NCI-H2196 (cell line): Measurements from ENCODE around the gene MAP3K2.

Experiments used
- DNase-seq: peaks from one replicate; lab custom pipeline; 2025; ENCODE audit not compliant: unreplicated experiment; lab: John Stamatoyannopoulos, UW

Gene MAP3K2

DNA sequence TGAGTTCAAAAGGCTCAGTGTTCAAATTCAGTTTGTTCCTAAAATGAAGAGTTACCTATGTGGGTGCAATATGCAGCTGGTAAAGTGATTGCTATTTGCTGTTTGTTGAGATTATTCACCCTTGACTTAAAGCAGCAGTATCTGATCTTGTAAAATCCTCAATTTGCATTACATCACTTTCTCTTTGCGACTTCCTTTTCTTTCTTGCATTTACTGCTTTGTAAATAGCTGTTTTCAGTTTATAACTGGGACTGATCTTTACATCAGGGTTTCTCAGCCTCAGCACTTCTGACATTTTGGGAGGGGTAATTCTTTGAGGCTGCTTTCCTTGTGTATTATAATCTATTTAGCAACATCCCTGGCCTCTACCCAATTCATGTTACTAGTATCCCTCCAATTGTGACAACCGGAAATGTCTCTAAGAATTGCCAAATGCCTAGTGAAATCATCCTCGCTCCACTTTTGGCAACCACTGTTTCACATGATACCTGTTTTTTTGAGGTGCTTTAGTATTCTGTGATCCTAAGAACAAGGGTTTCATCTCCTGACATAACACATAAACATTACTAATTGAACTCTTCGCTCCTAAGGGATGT lies 81.7 kb downstream of the MAP3K2 start:
- DNase-seq = no peak

DNA sequence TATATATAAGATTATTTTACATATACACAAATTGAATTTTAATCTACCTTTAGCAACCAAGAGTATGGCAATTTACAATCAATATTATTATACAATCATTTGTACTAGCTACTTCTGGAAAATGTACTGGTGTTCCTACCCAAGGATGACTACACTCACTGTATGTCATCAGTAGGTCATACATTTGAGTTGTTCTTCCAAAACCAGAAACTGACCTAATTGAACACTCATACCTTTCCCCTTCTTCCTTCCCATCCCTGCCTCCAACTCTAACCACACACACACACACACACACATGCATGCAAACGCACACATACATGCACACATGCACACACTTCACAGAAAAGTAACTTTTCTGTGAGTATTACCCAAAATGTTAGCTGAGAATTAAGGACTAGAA lies 85.6 kb downstream of the MAP3K2 start:
- no peak for DNase-seq

DNA sequence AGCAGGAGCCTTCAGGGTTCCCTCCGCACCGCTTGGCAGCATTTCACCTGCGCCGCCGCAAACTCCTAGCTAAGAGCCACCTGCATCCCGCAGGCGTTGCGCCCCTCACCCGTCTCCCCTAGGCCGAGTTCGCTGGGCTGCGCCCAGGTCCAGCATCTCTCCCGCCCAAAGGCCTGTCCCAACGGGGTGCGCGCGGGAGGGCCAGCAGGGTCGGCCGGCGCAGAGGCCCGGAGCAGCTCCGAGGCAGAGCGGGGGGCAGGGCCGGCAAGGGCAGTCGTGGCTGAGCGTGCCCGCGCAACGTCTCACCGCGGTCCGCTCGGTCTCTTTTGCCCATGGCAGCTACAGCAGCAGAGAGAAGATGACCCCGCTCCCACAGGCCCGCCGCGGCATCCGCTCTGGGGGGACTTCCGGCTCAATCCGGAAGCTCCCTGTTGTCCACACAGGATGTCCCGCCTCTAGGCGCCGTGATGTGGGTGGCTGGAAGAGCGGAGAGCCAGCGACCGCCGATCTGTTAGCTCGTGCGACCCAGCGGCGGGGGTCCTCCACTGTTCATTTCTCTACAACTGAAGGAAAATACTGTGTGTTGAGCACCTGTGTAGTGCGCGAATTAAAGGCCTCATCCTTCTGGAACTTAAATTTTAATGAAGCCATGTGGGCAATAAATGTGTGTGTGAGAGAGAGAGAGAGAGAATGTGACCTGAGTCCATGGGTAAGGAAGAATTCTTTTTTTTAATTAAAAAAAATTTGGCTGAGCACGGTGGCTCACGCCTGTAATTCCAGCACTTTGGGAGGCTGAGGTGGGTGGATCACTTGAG lies 93.8 kb downstream of the MAP3K2 start, which contains the start of gene ERCC3:
ERCC3 (minus strand) TSS at position 397 of the 815 bp plus-strand sequence; CDS start at position 334, 63 bp downstream.
- peak; percentile 82 for DNase-seq

DNA sequence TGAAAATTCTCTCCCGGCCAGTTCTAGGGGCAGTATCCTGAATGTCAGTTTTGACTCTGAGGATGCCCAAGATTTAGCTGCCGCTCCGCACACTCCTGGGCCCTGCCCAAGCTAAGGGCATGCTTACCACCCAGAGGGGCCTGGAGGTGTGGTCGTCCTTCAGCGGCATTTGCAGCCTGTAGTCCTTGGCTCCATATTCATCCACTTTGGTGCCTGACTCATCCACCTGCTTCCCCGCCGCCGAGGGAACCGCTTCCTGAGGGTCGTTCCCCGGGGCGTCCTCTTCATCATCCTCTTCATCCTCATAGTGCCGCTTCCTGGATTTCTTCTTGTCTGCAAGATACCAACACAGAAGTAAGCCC lies 94.4 kb downstream of the MAP3K2 start:
- DNase-seq = no peak

DNA sequence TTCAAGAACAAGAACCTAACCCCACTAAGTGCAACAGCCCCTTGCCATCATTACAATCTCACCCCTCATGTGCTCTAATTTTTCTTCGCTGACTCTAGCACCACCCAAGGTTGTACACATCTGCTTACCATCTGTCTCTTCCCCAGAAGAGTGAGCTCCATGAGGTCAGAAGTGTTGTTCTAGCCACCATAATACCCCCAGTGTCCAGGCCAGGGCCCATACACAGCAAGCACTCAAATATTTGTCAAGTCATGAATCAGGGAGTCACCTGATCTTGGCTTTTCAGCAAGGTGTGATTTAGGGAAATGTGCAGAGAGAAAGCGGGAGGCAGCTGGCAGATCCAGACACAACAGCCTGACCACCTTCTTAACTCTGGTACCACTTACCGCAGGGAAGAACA lies 99.5 kb downstream of the MAP3K2 start:
- no peak for DNase-seq

DNA sequence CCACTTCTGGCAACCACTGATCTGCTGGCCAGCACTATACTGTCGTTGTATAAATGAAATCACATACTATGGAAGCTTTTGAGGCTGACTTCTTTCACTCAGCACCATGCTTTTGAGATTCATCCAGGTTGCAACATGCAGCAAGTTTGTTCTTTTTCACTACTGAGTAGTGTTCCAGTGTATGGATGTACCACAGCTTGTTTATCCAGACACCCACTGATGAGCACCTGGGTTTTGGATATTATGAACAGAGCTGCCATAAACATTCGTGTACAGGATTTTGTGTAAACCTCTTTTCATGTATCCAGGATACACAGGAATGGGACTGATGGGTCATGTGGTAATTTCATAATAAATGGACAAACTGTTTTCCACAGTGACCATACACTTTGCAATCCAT lies 104.5 kb downstream of the MAP3K2 start:
- DNase-seq = no peak

DNA sequence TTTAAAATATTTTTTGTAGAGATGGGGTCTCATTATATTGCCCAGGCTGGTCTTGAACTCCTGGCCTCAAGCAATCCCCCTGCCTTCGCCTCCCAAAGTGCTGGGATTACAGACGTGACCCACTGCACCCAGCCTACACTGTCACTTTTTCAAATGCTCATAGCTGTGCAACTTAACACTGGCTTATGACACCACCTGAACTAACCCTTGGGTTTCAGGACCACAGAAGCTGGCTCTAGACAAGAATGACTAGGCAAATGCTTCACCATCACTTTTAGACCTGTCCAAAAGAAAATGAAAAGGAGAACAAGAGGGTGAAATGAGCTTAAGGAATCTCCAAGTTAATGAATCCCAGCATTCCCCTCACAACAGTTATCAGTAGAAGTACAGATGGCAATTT lies 107.1 kb downstream of the MAP3K2 start:
- no peak for DNase-seq

DNA sequence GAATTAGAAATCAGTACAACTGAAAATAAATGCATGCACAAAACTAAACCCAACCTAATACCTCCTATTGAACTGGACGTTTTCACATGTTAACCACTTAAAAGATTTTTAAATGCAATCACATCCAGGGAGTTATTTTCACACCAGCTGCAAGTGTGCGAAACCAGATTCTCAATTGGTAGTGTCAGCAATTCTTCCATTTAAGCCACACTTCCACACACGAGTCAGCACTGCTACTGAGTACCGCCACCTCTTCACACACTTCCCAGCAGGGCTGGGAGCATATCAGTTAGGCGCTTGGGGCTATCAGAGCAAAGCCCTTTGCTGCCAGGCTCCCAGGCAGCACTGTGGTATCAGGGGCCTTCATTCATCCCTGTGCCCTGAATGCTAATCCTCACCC lies 108.0 kb downstream of the MAP3K2 start:
- DNase-seq = no peak

DNA sequence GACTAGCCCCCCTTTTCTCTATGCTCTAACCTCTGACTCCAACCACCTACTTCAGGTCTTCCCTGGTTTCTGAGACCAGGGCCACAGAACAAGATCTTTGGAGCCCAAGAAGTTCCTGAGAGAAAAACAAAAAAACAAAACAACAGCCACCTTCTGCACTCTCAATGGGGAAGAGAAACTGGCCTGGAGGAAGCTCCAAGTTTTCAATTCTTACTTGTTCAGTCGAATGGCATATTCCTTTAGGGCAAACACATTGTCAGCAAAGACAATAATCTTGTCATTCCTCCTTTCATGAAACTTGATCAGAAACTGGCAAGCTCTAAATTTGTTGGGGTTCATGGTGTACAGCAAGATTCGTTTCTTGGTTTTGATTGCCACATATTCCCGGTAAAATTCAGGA lies 108.8 kb downstream of the MAP3K2 start:
- DNase-seq = no peak

DNA sequence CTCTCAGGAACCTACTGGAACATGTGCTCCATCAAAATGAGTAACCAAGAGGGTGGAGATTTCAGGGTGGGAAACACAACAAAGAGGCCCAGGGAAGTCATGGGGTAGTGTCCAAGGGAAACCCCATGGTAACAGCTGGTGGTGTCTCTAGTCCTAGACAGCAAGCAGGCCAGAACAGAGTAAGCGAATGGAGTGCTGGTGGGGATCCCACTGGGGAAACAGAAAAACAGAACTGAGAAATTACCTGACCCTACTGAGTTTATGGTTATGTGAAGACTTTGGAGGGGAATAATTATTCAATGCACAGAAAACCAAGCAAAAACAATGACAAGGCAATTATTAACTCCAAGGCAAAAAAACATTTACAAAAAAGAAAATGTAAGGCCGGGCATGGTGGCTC lies 110.7 kb downstream of the MAP3K2 start:
- DNase-seq = no peak

DNA sequence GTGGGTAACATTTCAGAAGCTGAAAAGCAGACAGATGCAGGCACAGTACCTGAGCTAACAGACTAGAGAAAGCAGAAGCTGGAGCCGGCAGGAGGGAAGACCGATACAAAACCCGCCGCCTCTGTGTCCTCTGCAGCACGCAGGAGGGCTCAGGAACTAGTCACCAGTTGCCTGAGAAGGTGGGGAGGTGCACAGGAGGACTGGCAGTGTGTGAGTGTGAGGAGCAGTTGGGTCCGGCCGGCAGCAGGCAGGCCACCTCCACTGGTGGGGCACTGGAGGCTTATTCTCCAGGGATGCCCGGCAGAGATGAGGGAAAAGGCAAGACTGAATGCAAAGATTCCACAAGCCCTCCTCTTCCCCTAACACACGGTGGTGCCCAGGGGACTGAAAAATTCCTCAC lies 112.0 kb downstream of the MAP3K2 start:
- DNase-seq = no peak

DNA sequence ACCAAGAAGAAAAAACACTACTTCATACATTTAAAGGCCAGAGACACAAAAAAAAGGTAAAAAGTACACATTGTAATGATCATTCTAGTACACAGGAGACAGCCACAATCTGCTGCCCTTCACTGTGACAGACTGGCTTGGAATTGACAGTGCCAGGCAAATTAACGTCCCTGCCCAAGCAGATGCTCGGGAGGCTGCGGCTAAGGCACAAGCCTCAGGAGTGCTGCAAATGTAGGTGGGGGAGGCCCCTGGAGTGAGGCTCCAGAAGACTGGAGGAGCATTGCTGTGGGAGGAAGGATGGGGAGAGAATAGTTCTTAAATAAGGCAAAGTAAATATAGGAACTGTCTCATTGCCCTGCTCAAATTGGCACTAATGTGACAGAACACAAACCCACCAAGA lies 112.4 kb downstream of the MAP3K2 start:
- DNase-seq = no peak

DNA sequence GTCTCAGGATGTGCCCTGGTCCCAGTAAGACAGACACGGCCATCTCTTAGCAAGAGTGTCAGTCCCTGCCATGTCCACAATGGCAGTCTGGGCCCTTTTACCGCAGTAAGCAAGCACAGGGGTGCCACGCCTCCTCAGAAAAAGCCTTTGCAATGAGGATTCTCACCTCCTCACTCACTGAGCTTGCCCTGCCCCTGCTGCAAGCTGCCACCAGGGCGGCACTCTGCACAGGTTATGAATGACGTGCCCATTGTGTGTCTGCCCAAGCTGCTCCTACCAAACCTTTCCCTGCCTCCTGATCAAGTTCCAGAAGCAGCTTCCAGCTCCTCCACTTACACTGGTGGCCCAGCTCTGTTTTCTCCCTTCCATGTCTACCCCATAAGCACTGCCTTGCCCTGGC lies 117.1 kb downstream of the MAP3K2 start:
- no peak for DNase-seq

DNA sequence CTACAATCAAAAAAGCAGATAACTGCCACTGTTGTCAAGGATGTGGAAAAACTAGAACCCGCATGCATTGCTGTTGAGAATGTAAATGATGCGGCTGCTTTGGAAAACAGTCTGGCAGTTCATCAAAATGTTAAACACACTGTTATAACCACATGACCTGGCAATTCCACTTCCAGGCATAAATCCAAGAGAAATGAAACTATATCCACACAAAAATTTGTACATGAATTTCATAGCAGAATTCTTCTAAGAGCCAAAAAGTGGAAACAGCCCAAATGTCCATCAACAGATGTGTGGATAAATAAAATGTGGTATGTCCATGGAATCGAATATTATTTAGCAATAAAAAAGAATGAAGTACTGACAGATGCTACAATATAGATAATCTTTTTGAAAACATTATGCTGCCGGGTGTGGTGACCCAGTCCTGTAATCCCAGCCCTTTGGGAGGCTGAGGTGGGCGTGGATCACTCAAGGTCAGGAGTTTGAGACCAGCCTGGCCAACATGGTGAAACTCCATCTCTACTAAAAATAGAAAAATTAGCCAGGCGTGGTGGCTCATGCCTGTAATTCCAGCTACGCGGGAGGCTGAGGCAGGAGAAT lies 125.9 kb downstream of the MAP3K2 start:
- no peak for DNase-seq

DNA sequence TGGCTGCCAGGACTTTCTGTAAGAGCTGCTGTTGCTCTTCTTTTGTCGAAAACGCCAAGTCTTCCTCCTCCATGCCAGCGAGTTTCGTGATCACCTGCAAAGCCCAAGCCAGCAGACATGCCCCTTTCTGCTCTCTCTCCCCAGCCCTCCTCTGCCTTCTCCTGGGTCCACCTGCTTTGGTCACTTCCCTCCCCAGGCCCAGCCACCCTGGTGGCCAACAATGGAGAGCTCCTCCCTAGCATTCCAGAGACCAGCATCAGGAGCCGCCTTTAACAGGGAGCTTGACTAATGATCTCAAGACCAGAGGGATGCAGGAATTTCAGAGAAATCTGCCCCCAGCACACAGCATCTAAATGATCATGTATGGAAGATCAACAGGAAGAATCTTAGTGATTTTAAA lies 128.4 kb downstream of the MAP3K2 start:
- DNase-seq = no peak

DNA sequence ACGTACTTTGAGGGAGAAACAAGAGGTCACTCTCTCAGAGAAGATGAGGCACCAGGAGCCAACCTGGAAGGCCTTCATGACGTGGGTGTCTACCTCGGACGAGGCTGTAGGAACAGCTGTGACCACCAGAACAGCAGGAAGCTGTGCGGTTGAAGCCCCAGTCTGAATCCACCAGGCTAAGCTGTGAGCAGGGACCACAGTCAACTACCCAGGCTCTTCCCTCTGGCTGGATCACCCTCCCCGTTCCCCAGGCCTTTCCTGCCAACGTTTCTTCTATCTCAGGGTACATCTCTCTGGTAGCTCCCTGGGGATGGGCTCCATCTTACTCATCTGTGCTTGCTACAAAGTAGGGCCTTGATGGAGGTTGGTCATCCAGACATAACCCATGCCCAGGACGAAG lies 130.9 kb downstream of the MAP3K2 start:
- DNase-seq = no peak

DNA sequence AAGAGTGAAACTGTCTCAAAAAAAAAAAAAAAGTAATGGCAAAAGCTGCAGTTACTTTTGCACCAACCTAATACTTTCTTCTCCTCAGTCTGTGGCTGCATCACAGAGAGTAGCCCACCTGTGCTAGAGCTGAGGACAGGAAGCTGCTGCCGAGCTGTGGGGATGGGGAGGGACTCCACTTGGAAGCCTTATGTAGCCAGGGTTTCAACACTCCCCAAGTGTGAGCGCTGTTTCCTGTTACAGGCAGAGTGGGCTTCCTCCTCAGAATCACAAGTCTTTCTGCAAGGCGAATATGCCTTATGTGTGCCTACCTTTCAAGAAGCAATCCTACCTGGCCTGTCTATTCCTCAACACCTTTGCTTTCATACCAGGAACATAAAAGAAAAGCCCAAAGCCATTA lies 131.4 kb downstream of the MAP3K2 start:
- no peak for DNase-seq

DNA sequence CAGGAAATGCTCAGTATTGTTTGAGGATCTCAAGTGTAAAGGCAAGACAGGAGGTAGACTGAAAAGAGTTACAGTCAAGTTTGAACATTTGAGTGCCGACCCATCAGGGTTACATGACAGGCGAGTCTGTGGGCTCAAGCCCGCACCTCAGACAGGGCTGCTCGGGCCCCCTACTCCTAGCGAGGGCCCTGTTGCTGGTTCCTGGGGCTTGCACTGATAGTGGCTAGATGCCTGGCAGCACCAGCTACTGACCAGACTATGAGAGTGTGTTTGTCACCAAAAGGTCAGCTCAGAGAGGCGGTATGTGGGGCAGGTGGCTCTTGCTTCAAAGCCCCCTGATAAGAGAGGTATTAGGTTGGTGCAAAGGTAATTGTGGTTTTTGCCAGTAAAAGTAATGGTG lies 132.1 kb downstream of the MAP3K2 start:
- DNase-seq = no peak

DNA sequence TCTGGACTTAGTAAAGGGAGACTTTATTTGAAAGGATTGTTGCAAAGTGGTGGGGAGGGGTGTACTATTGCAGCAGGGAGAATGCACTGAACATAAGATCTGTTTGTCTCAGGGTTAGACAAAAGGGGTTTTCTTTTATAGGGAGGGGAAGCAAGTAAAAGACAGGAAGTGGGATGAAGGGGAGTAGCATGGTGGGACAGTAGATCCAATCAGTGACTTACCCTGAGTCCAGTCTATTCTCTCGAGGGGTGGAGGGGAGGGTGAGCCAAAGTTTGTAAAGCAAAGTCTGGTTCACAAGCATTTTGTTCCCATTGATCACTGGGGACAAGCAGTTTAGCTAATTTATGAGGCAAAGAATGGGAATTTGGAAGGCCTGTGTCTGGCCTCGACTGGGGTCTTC lies 132.6 kb downstream of the MAP3K2 start:
- no peak for DNase-seq

DNA sequence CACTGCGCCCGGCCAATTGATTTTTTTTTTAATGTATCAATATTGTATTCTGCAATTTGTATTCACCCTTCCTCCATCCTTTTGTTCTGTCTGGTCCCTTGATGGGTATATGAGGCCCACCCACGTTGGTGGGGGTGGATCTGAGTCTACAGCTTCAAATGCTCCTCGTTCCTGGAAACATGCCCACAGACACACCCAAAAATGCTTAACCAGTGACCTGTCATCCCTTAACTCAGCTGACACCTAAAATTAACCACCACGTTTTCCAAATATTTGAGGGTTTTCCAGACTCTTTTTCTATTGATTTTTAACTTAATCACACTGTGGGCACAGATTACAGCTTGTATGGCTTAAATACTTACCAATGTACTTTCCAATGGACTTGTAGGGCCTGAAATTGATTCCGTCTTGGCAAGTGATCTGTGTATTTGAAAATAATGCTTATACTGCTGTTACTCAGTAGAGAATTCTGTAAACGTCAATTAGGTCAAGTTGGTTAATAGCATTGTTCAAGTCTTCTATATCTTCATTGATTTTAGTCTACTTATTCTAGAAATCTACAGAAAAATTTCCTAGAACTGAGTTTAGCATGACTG lies 133.3 kb downstream of the MAP3K2 start:
- DNase-seq = no peak
